IPS-20b (cell line): ENCODE measurements around the gene ASH1L.
A peak's percentile ranks its signal among the peaks of the same experiment; 100 is the strongest.
"Not testable (repeated sequence)": the region's sequence is repeated elsewhere in the genome, so short reads cannot be mapped to it uniquely, and the experiment has no call there.

ENCODE experiments used
- H3K27ac ChIP-seq: one replicate; pipeline ENCODE4 v1.5.1; 2013; ENCODE audit warnings: low read length
- H3K27me3 ChIP-seq: 2 replicates; pipeline ENCODE4 v1.6.1; 2013; ENCODE audit warnings: mild to moderate bottlenecking, low read length, inconsistent platforms; ENCODE audit not compliant: insufficient read depth
- H3K36me3 ChIP-seq: 2 replicates; pipeline ENCODE4 v1.6.1; 2013; ENCODE audit warnings: low read depth, mild to moderate bottlenecking, inconsistent platforms, low read length, moderate library complexity; ENCODE audit not compliant: insufficient read depth
- H3K4me1 ChIP-seq: 2 replicates; pipeline ENCODE4 v1.6.1; 2013; ENCODE audit warnings: mild to moderate bottlenecking, control low read depth, inconsistent platforms, low read length, moderate library complexity; ENCODE audit not compliant: insufficient read depth
- H3K4me3 ChIP-seq: 2 replicates; pipeline ENCODE4 v1.5.1; 2013; ENCODE audit warnings: mild to moderate bottlenecking, low read length, inconsistent platforms
- H3K9ac ChIP-seq: 2 replicates; pipeline ENCODE4 v1.6.1; 2013; ENCODE audit warnings: low read depth, mild to moderate bottlenecking, inconsistent platforms, low read length, moderate library complexity
- H3K9me3 ChIP-seq: 2 replicates; pipeline ENCODE4 v1.6.1; 2013; ENCODE audit warnings: mild to moderate bottlenecking, low read depth, low read length, inconsistent platforms; ENCODE audit not compliant: insufficient read depth

Gene ASH1L

GRCh38 chr1:155296661-155297060 is 265.9 kb downstream of the ASH1L start:
- Histone ChIP-seq H3K27ac (no peak overlapping the region), H3K4me3 (no peak overlapping the region), H3K27me3 (peaks cover 49% of the 10 kb centered on the region), H3K9ac (no peak overlapping the region), H3K36me3 (no peaks in the 10 kb centered on the region), H3K9me3 (no peaks in the 10 kb centered on the region), H3K4me1 (0 out of 2 replicates have a peak, but pooled peaks cover 3% of the 10 kb centered on the region)

- Histone ChIP-seq H3K4me3 (peak overlapping the region; percentile 73), H3K9ac (peak overlapping the region; percentile 76; the same call in 1 of the 2 replicates), H3K4me1 (0 out of 2 replicates have a peak, but pooled peaks cover 3% of the 10 kb centered on the region), H3K27me3 (peaks cover 49% of the 10 kb centered on the region), H3K27ac (no peak overlapping the region), H3K36me3 (no peaks in the 10 kb centered on the region), H3K9me3 (no peaks in the 10 kb centered on the region)
Observed at GRCh38 chr1:155295942-155296267, 266.7 kb downstream of the ASH1L start.

DNA sequence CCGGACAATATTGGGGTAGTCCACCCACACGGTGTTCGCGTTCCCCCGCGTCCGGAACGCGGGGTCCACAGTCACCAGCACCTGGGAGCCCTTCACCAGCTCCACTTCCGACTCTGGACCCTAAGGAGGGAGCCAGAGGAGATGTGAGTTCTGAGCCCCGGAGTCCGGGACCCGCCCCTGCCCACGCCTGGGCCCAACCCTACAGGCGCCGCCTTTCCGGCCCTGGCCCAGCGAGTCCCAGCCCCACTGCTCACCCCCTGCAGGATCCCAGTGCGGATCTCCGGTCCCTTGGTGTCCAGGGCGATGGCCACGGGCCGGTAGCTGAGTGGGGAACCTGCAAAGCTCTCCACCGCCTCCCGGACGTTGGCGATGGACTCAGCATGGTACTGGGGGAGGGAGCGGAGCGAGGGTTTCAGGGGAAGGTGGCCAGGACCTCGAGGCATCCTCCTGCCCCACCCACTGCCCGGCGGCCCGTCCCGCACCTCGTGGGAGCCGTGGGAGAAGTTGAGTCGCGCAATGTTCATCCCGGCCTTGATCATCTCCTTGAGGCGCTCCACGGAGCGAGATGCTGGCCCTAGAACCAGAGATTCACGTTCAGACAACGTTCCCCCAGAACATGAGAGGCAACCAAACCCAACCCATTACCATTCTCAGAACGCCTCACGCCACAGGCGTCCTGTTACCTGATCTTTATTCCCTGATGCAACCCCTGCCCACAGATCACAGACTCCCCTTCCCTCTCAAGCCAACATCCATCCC is 267.2 kb downstream of the ASH1L start:
- H3K4me3 ChIP-seq = peak overlapping the region; percentile 73
- H3K27ac ChIP-seq = no peak overlapping the region
- peak overlapping the region; percentile 76; the same call in 1 of the 2 replicates for H3K9ac ChIP-seq
- no peaks in the 10 kb centered on the region for H3K9me3 ChIP-seq
- no peaks in the 10 kb centered on the region for H3K36me3 ChIP-seq
- peaks cover 49% of the 10 kb centered on the region for H3K27me3 ChIP-seq
- H3K4me1 ChIP-seq = 0 out of 2 replicates have a peak, but pooled peaks cover 3% of the 10 kb centered on the region

DNA sequence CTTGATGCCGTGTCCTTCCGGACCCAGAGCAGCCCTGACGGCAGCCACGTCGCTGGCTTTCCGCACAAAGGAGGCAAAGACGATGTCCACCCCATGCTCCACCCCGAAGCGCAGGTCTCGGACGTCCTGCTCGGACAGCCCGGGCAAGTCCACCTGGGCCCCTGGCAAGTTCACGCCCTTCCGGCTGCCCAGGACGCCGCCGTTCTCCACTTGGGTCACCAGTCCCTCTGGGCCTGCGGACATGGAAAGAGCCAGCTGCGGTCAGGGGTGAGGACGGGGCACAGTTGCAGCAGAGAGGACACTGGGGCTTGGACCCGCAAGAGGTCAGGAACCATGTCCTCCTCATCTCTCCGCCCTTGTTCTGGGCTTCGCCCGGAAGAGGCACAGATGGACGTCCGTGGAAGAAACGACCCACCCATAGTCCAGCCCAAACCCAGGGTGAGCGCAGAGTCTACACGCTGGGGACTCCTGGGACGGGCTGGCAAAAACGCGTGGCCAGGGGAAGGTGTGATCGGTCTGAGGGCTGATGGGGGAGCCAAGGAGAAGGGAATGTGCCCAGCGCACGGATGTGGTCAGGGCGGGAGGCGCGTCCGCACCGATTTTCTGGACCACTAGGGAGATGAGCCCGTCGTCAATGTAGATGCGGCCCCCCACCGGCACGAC is 268.0 kb downstream of the ASH1L start:
- no peaks in the 10 kb centered on the region for H3K36me3 ChIP-seq
- H3K9ac ChIP-seq = peak overlapping the region; percentile 76; the same call in 1 of the 2 replicates
- H3K9me3 ChIP-seq = no peaks in the 10 kb centered on the region
- 0 out of 2 replicates have a peak, but pooled peaks cover 3% of the 10 kb centered on the region for H3K4me1 ChIP-seq
- peak overlapping the region; percentile 73 for H3K4me3 ChIP-seq
- peaks cover 49% of the 10 kb centered on the region for H3K27me3 ChIP-seq
- H3K27ac ChIP-seq = no peak overlapping the region

DNA sequence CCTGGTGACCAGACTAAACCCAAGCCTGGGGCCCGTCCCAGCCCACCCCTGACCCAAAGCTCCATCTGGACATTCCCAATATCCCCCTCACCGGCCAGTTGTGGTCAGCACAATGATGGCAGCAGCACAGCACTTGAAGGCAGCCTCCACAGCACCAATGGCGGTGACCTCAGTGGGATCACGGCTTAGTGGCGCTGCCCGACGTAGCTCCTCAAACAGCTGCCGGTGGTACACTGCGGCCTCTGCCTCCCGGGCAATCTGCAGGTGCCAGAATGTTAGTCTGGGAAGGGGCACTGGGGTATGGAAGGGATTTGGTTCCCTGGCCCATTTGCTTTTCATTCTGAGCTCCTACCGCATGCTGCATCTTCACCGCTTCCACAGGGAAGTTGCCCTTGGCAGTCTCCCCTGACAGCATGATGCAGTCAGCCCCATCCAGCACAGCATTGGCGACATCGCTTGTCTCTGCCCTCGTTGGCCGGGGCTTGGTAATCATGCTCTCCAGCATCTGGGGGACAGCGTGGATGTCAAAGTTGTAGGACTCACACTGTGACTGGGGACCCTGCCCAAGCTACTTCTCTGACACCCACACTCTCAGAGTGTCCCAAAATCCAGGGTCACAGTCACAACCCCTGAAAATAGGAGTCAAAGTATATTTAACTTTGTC is 269.4 kb downstream of the ASH1L start:
- H3K27me3 ChIP-seq = peaks cover 49% of the 10 kb centered on the region
- 0 out of 2 replicates have a peak, but pooled peaks cover 3% of the 10 kb centered on the region for H3K4me1 ChIP-seq
- no peaks in the 10 kb centered on the region for H3K9me3 ChIP-seq
- H3K27ac ChIP-seq = no peak overlapping the region
- no peak overlapping the region for H3K4me3 ChIP-seq
- H3K36me3 ChIP-seq = no peaks in the 10 kb centered on the region
- no peak overlapping the region for H3K9ac ChIP-seq

DNA sequence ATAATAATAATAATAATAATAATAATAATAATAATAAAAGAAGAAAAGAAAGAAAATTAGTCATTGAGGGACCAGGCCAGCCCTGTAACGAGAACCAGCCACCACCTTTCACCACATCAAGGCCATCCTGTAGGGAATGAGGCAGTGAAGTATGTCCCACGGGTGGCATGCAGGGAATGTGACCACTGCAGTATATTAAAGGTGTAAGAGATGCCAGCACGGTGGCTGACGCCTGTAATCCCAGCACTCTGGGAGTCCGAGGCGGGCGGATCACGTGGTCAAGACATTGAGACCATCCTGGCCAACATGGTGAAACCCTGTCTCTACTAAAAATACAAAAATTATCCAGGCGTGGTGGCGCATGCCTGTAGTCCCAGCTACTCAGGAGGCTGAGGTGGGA is 271.6 kb downstream of the ASH1L start:
- H3K27ac ChIP-seq, H3K4me3 ChIP-seq, H3K9ac ChIP-seq, H3K36me3 ChIP-seq, H3K9me3 ChIP-seq, H3K4me1 ChIP-seq: not testable (repeated sequence)
- peaks cover 37% of the 10 kb centered on the region for H3K27me3 ChIP-seq

DNA sequence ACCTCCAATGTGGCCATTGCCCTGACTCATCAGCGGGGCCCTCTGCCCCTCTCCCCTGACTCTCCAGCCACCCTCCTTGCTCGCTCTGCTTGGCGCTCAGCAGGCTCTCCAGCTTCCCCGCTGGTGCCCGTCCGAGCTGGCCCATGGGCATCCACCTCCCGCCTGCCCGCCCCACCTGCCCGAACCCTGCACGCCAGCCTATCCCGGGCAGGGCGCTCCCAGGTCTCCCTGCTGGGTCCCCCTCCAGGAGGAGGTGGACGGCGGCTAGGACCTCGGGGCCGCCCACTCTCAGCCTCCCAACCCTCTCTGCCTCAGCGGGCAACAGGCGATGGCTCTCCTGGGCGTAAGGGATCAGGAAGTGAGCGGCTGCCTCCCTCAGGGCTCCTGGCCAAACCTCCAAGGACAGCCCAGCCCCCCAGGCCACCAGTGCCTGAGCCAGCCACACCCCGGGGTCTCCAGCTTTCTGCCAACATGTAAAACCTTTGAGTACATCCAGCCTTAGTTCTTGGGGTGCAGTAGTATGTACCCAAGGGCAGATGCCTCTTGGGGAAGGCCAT is 274.5 kb downstream of the ASH1L start:
- Histone ChIP-seq H3K9ac (no peak overlapping the region), H3K4me1 (no peaks in the 10 kb centered on the region), H3K27ac (no peak overlapping the region), H3K9me3 (no peaks in the 10 kb centered on the region), H3K36me3 (no peaks in the 10 kb centered on the region), H3K4me3 (no peak overlapping the region), H3K27me3 (peaks cover 8% of the 10 kb centered on the region)

DNA sequence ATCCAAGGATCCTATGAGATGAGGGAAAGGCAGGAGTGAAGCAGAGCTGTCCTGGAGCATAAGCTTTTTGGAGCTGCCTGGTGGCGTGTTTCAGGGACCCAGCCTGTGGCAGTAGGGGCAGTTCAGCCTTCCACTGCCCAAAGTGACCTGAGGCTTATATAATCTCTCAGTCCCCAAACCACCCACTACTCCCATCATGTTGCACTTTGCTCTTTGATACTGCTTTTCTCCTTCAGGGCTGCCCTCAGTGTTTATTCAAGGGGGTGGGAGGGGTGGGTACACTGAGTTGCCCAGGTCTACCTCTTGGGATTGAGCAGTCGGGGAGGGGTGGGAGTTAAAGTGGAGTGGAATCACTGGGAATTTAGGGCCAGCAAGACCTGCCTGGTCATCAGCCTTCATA is 276.1 kb downstream of the ASH1L start:
- Histone ChIP-seq H3K27me3 (no peaks in the 10 kb centered on the region), H3K4me1 (no peaks in the 10 kb centered on the region), H3K27ac (no peak overlapping the region)

GRCh38 chr1:155285631-155286044 is 277.0 kb downstream of the ASH1L start:
- Histone ChIP-seq H3K27ac (no peak overlapping the region), H3K36me3 (no peaks in the 10 kb centered on the region), H3K4me1 (no peaks in the 10 kb centered on the region), H3K27me3 (no peaks in the 10 kb centered on the region), H3K4me3 (no peak overlapping the region), H3K9ac (no peak overlapping the region), H3K9me3 (no peaks in the 10 kb centered on the region)

More for the DNA sequence above, 276.1 kb downstream of the ASH1L start:
- Histone ChIP-seq H3K9ac (no peak overlapping the region), H3K9me3 (no peaks in the 10 kb centered on the region), H3K36me3 (no peaks in the 10 kb centered on the region), H3K4me3 (no peak overlapping the region)
